ENCODE data around the gene MCF2L.

MCF2L gene

DNA sequence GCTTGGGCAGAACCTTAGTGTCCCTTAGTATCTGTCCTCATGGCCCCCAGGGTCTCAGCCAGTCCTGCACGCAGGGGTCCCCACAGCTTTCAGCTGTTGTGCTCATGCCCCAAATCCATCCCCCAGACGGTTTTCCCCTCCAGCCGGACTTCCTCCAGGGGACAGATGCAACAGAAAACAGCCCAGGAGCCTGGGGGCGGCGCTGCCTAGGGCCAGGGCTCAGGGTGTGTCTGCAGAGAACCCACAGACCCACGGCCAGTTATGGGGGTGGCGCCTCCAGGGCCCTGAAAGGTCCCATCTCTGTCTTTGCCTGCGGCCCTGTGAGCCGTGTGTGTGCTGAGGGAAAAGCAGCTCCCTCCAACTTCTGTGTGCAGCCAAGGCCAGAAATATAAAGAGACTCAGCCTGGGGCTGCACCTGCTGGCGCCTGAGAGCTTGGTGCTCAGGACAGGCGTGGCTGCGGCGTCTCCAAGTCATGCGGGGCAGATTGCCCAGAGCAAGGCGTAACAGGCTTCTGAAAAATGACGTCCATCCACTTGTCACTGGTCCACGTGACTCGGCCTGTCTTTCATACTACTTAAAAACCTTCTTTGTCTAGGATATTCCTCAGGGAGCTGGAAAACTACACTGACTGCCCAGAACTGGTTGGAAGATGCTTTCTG lies 114.5 kb downstream of the MCF2L start:
- DNase-seq (ENCODE audit: low read depth), result no peak

DNA sequence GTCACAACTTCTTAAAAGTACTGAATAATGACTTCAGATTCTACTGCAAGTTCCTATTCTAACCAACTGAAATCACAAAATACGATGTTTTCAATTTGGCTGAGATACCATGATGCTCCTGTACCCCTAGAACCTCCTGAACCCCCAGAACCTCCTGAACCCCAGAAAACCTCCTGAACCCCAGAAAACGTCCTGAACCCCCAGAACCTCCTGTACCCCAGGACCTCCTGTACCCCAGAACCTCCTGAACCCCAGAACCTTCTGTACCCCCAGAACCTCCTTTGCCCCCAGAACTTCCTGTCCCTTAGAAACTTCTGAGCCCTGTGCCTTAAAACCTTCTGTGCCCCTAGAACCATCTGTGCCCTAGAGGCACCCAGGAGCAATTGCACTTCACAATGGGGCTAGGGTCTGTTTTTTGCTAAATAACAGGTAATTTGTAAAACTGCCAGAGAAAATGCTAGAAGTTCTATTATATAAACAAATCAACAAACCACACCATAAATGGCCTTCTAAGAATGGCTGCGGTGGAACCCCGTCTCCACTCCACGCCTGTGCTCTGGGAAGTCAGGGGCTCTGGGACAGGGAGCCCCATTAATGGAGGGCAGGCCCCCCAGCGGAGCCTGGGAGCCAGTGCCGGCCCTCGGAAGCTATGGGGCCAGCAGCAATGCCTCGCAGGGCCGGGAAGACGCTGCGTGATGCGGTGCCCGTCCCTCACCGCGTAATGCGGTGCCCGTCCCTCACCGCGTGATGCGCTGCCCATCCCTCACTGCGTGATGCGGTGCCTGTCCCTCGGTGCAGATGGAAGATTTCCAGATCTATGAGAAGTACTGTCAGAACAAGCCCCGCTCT lies 115.3 kb downstream of the MCF2L start:
- DNase-seq (ENCODE audit: low read depth), result no peak

DNA sequence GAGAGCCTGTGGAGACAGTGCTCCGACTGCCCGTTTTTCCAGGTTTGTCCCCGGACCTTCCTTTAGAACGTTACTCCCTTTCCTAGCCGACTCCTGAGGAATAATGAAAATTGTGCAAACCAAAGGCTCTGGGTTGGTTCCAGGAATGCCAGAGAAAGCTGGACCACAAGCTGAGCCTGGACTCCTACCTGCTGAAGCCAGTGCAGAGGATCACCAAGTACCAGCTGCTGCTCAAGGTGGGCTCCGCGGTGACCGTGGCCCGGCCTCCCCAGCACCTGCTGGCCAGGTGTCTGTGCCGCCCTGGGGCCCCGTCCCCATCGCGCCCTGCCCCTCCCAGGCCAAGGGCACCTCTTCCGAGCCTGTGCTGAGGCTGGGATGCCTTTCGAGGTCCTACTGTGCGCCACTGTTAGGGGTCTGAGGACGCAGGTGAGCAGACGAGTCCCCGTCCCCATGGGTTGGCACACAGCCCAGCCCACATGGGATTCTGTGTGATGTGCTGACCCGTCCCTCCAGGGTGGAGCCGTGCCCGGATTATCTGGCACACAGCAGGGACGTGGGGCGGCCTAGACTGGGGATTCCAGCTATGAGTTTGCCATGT lies 116.0 kb downstream of the MCF2L start:
- no peak for DNase-seq (ENCODE audit: low read depth)

DNA sequence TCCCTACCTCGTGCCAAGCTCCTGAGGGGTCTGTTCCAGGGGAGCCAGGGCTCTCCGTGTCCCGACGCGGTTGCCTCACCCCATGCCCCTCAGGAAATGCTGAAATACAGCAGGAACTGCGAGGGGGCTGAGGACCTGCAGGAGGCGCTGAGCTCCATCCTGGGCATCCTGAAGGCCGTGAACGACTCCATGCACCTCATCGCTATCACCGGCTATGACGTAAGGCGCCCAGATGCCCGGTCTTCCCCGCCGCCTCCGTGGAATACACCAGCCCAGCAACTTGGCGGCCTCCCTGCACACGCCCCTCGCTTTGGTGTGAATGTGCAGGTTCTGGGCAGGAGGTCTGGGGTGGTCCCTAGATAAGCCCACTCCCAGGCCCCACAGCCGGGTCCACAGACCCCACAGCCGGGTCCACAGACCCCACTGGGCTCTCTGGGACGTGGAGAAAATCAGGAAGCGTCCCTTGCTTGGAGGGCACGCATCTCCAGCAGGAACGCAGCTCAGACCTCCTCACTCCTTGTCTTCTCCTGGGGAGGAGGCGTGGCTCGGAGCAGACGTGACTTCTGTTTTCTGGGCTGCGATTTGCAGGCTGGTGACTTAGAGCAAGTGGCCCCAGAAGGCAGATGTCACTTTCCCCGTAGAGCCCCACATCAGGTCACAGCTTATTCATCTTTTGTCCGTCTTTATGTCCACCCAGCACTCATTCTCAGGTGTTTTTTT lies 117.2 kb downstream of the MCF2L start:
- DNase-seq (ENCODE audit: low read depth), result no peak

DNA sequence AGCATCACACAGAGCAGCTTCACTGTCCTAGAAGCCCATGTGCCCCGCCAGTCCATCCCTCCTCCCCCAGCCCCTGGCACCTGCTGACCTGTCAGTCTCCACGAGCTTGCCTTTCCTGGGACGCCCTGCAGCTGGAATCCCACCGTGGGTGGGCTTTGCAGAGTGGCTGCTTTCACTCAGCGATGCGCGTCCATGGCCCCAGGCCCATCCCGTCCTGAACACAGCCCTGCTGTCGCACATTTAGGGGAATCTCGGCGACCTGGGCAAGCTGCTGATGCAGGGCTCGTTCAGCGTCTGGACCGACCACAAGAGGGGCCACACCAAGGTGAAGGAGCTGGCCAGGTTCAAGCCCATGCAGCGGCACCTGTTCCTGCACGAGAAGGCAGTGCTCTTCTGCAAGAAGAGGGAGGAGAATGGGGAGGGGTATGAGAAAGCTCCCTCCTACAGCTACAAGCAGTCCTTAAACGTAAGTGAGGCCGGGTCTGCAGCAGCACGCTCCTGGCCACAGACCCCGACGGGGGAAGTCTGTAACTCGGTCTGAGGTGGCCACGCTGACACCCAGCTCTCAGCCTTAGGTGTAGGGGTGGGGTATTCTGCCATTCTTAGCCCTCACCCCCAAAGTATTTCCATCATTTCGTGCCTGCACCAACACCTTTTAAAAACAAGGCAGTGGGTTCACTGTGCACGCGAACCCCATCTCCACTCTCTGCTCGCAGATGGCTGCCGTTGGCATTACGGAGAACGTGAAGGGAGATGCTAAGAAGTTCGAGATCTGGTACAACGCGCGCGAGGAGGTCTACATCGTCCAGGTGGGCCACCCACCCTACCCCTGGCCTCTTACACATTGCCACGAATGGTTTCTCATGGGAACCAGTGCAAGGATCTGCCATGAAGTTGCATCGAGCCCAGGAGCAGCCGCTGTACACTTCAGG lies 118.2 kb downstream of the MCF2L start:
- DNase-seq (ENCODE audit: low read depth), result no peak

DNA sequence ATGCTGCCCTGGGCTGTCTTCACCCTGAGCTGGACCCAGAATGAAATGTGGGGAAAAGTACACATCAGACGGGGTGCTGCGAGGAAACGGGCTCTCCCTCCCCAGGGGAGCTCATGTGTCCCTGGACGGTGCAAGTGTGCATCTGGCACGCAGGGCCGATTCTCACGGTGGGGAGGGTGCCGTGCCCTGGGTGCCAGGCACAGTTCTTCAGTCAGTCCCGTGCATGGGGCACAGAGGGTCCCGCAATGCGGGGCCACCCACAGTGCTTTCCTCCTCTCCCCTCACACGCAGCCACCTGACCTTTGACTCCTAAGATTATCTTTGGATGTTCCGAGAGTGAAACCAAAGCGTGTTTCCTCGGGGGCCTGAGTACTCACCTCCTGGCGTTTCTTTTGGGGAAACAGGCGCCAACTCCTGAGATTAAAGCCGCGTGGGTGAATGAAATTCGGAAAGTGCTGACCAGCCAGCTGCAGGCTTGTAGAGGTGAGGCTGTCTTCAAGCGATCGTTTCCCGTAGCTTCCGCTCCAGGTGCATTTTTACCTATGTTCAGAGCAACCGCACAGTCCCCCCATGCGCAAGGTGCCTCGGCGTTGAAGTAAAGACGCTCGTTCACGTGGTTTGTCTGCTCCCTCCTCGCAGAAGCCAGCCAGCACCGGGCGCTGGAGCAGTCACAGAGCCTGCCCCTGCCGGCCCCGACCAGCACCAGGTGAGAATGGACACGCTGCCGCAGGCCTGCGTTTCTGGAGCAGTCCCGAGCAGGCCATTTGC lies 119.1 kb downstream of the MCF2L start:
- DNase-seq (ENCODE audit: low read depth), result no peak

DNA sequence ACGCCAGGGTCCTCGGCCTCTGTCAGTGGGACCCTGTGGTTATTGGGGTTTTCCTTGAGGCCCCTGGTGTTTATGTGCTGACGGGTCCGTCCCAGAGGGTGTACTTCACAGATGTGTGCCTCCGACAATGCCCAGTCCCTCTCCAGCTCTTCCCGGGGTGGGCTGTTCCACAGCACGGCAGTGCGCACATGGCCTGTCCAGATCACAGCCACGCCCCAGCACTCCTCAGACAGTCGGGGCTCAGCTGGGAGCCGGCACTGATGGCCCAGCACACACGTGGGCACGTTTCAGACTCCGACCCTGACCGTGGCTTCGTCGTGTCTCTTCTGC lies 119.6 kb downstream of the MCF2L start:
- DNase-seq (ENCODE audit: low read depth), result no peak

DNA sequence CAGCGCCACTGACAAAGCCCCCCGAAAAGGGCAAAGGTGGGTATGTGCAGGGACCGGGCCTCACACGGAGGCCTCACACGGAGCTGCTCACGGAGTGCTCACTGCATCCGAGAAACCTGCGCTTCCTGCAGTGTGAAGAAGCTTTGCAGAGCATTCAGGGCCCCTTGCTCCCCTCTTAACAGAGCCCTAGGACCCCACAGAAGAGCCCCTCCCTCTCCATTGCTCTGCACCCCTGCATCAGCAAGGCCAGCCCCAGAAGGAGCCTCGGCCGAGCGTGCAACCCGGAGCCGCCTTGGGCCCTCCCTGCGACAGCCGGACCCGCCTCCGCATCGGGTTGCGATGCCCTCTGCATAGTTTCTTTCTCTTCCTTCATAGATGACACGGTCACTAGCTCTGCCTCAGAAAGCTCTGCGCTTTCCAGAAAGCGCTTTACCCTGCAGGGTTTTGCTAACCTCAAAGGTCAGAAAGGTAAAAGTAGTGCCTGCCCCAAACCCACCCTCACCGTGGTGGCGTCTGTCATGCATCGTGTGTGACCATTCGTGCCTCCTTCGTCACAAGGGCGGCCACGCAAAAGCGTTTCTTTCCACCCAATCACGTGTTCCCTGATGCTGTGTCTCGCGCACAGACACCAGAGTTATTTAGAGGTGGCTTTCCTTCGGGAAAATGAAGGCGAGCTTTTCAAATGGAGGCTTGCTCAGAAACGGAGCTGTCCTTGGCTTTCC lies 120.8 kb downstream of the MCF2L start:
- no peak for DNase-seq (ENCODE audit: low read depth)

DNA sequence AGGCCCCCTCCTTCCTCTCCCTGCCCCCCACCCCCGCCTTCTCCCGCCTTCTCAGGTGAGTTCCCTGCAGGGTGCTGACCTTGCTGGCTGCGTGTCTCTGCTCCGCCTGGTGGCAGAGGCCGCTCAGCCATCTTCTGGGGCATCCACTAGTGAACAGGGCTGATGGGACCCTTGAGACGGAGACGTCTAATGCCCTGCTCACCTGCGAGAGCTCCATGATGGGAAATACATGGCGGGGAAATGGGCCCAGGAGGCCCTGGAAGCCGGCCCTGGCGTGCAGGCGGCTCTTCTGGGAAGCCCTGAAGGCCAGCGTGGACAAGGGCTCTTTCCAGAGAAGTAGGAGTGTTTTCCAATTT lies 121.4 kb downstream of the MCF2L start:
- no peak for DNase-seq (ENCODE audit: low read depth)

DNA sequence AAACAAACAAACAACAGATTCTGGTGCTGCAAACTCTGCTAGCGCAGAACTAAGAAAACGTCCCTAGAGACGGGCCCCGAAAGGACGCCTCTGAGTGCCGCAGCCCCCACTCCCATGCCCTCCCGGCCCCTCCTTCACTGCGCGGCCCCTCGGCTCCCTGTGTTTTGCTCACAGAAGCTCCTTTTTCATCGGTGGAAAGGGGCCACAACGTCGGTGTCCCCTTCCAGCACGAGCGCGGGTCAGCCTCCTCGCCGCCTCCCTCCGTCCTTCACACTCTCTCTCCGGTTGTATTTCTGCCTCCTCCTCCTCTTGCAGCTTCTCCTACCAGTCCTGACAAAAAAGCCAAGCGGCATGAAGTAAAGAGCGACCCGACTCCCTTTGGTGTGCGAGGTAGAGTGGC lies 121.8 kb downstream of the MCF2L start:
- no peak for DNase-seq (ENCODE audit: low read depth)

DNA sequence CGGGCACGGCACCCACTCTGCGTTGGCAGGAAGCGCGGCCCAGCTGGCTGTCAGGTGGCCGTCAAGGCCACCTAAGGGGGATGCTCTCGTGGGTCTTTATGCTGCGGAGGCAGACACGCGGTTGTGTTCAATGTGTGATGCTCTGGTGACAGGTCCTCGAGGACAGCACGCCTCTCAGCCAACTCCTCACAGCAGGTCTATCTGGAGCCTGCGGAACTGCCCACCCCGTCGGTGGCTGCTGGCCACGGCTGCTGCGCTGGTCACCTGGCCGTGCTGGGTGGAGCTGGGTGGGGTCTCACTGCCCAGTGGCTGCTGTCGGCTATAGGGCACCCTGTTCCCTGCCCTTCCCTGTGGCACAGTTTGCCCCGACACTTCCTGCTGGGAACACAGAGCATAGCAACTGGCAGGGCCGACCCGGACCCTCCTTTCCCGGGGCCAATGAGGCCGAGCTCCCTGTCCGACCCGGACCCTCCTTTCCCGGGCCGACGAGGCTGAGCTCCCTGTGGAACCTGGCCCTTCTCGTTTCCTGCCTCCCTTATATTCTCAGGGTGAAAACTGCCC lies 122.3 kb downstream of the MCF2L start:
- no peak for DNase-seq (ENCODE audit: low read depth)

DNA sequence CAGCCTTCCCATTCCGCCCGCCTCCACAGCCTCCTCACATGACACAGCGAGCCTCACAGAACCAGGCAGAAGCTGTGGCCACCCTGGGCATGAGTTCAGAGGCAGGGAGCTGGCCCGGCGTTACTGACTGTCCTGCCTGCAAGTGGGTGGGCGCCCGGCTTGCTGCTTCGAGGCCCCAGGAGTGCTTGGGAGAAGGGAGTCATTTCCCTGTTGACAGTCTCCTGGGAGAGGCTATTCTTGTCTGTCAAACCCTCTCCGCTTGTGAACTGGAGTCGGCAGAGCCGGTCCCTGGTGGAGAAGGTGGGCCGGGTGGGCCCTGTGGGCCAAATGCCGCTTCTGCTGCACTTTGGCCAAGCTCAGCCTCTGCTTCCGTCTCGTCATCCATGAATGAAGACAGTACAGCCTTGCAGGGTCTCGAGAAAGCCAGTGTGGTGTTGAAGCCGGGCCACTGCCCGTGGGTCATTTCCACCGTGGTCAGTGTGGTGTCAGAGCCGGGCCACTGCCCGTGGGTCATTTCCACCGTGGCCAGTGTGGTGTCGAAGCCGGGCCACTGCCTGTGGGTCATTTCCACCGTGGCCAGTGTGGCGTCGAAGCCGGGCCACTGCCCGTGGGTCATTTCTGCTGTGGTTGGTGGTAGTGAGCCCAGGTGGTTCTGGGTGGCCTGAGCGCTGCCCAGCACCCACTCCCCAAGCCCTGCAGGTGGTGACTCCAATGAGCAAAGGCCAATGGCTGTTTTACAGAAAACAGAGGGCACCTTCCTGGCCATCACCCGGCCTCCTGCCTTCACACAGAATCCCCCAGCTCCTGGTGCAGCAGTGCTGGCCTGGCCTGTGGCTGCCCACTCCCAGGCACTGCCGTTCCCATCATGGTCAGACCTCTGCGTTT lies 123.1 kb downstream of the MCF2L start:
- DNase-seq (ENCODE audit: low read depth), result no peak

DNA sequence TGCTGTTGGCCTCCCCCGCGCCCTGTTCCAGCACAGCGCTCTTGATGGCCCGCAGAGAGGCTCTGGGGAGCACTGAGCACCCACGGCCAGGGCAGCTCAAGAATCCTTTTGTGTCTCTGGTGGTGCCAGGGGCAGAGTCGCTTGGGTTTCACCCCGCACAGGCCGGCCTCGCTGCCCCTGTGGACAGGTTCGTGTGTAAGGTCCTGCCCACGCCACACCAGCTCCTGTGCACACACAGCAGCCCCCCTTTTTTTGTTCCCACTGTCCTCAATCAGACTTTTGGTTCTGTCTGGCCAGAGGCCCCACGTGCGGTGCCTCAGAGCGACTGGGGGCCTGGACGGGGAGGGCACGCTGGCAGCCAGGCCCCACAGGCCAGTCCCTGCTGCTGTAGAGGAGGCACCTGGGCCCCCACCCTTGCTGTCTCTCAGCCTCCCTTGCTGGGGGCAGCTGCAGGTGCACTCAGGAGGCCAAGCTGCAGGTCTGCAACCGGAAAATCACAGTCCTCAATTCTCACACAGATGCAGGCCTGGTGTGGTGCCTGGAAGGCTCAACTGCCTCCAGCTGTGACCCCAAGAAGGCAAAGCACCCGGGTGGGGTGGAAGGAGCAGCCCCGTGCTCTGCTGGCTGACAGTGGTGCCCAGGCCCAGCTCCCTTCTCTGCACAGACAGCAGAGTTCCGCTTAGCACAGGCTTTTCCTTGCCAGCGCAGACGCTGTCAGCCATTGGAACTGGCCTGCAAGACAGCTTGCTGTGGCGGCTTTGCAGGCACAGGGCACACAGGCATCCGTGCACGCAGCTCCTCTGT lies 124.0 kb downstream of the MCF2L start:
- no peak for DNase-seq (ENCODE audit: low read depth)

DNA sequence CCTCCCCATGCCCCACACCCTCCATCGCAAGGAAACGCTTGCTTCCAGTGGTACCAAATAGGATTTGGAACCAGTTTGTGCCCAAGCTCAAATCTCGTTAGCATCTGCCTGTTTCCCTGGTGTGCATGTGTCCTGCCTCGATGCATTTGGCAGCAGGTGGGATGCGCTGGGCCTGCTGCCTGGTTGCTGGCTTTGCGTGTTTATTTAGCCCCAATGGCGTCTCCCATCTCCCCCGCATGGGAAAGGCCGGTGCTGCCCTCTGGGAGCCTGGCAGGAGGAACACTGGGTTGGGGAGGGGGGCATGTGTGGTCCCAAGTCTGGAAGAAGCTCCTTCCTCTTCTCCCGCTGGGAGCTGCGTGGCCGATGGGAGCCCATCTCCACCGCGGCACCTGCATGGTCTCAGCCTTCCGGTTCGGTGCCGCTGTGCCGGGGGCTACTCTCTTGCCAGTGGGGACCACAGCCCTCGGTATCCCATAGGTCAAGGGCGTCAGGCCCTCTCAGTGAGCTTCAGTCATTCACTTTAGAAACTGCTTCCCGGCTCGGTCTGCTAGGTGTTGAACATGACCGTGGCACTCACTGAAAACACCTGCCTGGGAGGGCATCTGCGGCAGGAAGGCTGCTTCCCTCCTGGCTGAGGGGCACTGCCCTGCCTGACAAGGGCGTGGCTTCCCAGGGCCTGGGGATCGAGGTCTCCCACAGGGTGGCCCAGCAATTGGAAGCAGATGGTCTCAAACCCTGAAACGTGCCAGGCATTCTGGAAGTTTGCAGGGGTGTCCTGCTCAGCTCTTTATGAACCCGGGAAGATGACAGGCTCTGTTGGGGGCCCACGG lies 124.8 kb downstream of the MCF2L start:
- no peak for DNase-seq (ENCODE audit: low read depth)

DNA sequence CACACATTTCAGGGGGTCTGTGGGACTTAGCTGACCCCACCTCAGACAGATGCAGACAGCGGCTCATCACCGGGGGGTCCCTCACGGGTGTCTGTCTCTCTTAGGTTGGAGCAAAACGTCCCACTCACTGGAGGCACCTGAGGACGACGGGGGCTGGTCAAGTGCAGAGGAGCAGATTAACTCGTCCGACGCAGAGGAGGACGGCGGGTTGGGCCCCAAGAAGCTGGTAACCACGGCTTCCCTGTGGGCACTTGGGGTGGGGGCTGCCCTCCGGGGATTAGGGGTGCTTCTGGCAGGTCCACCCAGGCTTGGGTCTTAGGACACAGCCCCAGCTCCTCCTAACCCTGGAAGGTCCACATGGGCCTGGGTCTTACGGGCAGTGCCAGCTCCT lies 125.4 kb downstream of the MCF2L start:
- DNase-seq (ENCODE audit: low read depth), result no peak

DNA sequence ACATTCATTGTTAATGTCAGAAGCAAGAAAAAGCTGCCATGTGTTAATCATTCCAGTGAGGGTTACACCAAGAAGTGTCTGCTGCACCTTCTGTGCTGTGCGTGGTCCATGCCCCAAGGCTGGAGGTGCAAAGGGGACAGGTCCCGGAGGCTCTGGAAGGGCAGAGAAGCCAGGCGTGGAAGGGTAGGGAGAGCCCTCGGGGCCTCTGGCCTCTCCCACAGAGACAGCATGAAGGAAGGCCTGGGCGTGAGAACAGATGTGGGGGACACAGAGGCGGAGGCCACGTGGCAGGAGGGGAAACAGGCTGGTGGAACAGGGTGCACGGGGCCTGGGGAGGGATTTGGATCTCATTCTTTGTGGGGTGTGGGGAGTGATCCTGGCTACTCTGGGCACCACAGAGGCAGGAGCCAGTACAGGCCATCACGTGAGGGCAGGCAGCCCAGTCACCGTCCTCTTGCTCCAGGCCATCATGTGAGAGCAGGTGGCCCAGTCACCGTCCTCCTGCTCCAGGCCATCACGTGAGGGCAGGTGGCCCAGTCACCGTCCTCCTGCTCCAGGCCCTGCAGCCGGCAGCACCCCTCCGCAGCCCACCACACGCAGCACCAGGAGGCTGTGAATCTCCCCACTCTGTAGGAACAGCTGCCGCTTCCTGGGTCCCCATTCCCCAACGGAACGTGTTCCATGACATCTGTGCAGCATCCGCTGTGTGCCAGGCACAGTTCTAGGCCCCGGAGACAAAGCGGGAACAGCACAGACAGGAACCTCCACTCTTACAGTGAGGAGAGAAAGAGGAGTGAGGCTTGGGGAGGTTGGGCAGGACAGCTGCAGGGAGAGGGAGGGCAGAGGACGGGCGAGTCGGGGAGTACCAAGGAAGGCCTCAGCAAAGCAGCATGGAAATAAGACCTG lies 126.4 kb downstream of the MCF2L start:
- no peak for DNase-seq (ENCODE audit: low read depth)
